BLaER1 treated with 17β-estradiol and CSF1 and Interleukin-3, amounts not matched to agents 10 nM and 100 nM (cell line): ENCODE data around the gene BEST2.

Source experiments
- H3K27ac ChIP-seq, 11 experiments: shearing (Covaris generic); formaldehyde crosslinking; 2 replicates each; pipeline ENCODE4 v1.8.1; 2022
- H3K27me3 ChIP-seq, 11 experiments: shearing (Covaris generic); formaldehyde crosslinking; 2 replicates each; pipeline ENCODE4 v1.8.1; 2022
- H3K36me3 ChIP-seq, 11 experiments: shearing (Covaris generic); formaldehyde crosslinking; 2 replicates each; pipeline ENCODE4 v1.8.1; 2022
- H3K4me1 ChIP-seq, 10 experiments: shearing (Covaris generic); formaldehyde crosslinking; 2 replicates each; pipeline ENCODE4 v1.8.1; 2022
- H3K4me2 ChIP-seq, 11 experiments: shearing (Covaris generic); formaldehyde crosslinking; 2 replicates each; pipeline ENCODE4 v1.8.1; 2022
- H3K4me3 ChIP-seq, 10 experiments: shearing (Covaris generic); formaldehyde crosslinking; 2 replicates each; pipeline ENCODE4 v1.8.1; 2022
- H3K9ac ChIP-seq, 11 experiments: shearing (Covaris generic); formaldehyde crosslinking; 2 replicates each; pipeline ENCODE4 v1.8.1; 2022
- H3K9me3 ChIP-seq, 11 experiments: shearing (Covaris generic); formaldehyde crosslinking; replicated peaks in 1 of 11; 2 replicates each; pipeline ENCODE4 v1.8.1; 2022
- H4K20me1 ChIP-seq, 11 experiments: shearing (Covaris generic); formaldehyde crosslinking; 2 replicates each; pipeline ENCODE4 v1.8.1; 2022
- Cebpa-rat ChIP-seq, 11 experiments: shearing (Covaris generic); IDR thresholded peaks; 2 replicates each; pipeline ENCODE4 v1.8.1; 2022

The BEST2 gene

GRCh38 chr19:12715102-12715501, 36.5 kb upstream of the BEST2 start:
- Histone ChIP-seq H3K9me3 (no peaks in the 10 kb centered on the region), H3K27ac (no peak overlapping the region), H3K4me3 (no peak overlapping the region), H4K20me1 (peaks cover 15 to 98% (median 94%) of the 10 kb centered on the region in 11 experiments; a peak in 21 of 22 replicates), H3K27me3 (no peaks in the 10 kb centered on the region), H3K9ac (peak overlapping the region in 1 of 11 experiments; percentile 19; a peak in 1 of 22 replicates), H3K4me2 (no peak overlapping the region), H3K36me3 (peaks cover 89 to 98% (median 97%) of the 10 kb centered on the region in 11 experiments), H3K4me1 (peaks cover 18 to 25% (median 21%) of the 10 kb centered on the region in 10 experiments)
- TF ChIP-seq Cebpa-rat (IDR thresholded peaks at IDR 0.05), result no peak

- no peak overlapping the region for H3K4me2 ChIP-seq
Measured at GRCh38 chr19:12715929-12716328, 35.7 kb upstream of the BEST2 start.

DNA sequence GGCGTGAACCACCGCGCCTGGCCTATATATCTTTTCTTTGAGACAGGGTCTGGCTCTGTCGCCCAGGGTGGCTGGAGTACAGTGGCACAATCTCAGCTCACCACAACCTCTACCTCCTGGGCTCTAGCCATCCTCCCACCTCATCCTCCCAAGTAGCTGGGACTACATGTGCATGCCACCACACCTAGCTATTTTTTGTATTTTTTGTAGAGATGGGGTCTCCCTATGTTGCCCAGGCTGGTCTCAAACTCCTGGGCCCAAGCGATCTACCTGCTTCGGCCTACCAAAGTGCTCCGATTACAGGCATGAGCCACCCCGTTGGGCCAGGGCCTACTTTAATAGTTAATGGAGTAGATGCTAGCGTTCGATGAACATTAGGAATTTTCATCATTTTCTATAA, 31.3 kb upstream of the BEST2 start:
- Histone ChIP-seq H3K27ac (peak overlapping the region in 10 of 11 experiments; percentile 90 to 99 (median 98); a peak in 18 of 22 replicates), H3K27me3 (no peaks in the 10 kb centered on the region), H3K4me1 (peaks cover 29 to 43% (median 37%) of the 10 kb centered on the region in 10 experiments), H3K4me2 (peak overlapping the region; percentile 94 to 100 (median 98)), H3K9me3 (no peaks in the 10 kb centered on the region), H3K4me3 (peak overlapping the region; percentile 71 to 90 (median 84)), H3K9ac (peak overlapping the region; percentile 95 to 100 (median 99)), H4K20me1 (peaks cover 11 to 67% (median 65%) of the 10 kb centered on the region in 11 experiments; a peak in 21 of 22 replicates), H3K36me3 (peaks cover 40 to 57% (median 54%) of the 10 kb centered on the region in 11 experiments)
- TF ChIP-seq Cebpa-rat (IDR thresholded peaks at IDR 0.05), result no peak

More at GRCh38 chr19:12715929-12716328, 35.7 kb upstream of the BEST2 start:
- Histone ChIP-seq H4K20me1 (peaks cover 15 to 98% (median 95%) of the 10 kb centered on the region in 11 experiments; a peak in 21 of 22 replicates), H3K9me3 (no peaks in the 10 kb centered on the region), H3K4me1 (peaks cover 24 to 31% (median 28%) of the 10 kb centered on the region in 10 experiments), H3K9ac (peak overlapping the region in 4 of 11 experiments; percentile 12 to 44 (median 22); a peak in 4 of 22 replicates), H3K4me3 (no peak overlapping the region), H3K27ac (no peak overlapping the region), H3K27me3 (no peaks in the 10 kb centered on the region), H3K36me3 (peaks cover 80 to 97% (median 94%) of the 10 kb centered on the region in 11 experiments)
- TF ChIP-seq Cebpa-rat (IDR thresholded peaks at IDR 0.05), result no peak

- Histone ChIP-seq H3K9ac (peak overlapping the region; percentile 95 to 100 (median 99)), H3K4me3 (peak overlapping the region; percentile 71 to 90 (median 84)), H3K36me3 (peaks cover 32 to 49% (median 46%) of the 10 kb centered on the region in 11 experiments), H3K9me3 (no peaks in the 10 kb centered on the region), H4K20me1 (peaks cover 6 to 60% (median 58%) of the 10 kb centered on the region in 11 experiments; a peak in 21 of 22 replicates), H3K4me2 (peak overlapping the region; percentile 94 to 100 (median 98)), H3K27ac (peak overlapping the region; percentile 90 to 99 (median 98)), H3K4me1 (peaks cover 29 to 43% (median 37%) of the 10 kb centered on the region in 10 experiments), H3K27me3 (no peaks in the 10 kb centered on the region)
- no peak for TF ChIP-seq Cebpa-rat (IDR thresholded peaks at IDR 0.05)
Measured at GRCh38 chr19:12720851-12721655, 30.5 kb upstream of the BEST2 start.

GRCh38 chr19:12721656-12722565, 29.7 kb upstream of the BEST2 start:
- Histone ChIP-seq H3K4me3 (peak overlapping the region; percentile 71 to 90 (median 84)), H3K9ac (peak overlapping the region; percentile 95 to 100 (median 99)), H3K36me3 (peaks cover 24 to 47% (median 40%) of the 10 kb centered on the region in 11 experiments), H4K20me1 (peaks cover 0 to 51% (median 49%) of the 10 kb centered on the region in 11 experiments; a peak in 21 of 22 replicates), H3K27me3 (no peaks in the 10 kb centered on the region), H3K4me1 (peaks cover 29 to 43% (median 37%) of the 10 kb centered on the region in 10 experiments), H3K9me3 (no peaks in the 10 kb centered on the region), H3K4me2 (peak overlapping the region; percentile 94 to 100 (median 98)), H3K27ac (peak overlapping the region; percentile 90 to 99 (median 98))
- no peak for TF ChIP-seq Cebpa-rat (IDR thresholded peaks at IDR 0.05)

DNA sequence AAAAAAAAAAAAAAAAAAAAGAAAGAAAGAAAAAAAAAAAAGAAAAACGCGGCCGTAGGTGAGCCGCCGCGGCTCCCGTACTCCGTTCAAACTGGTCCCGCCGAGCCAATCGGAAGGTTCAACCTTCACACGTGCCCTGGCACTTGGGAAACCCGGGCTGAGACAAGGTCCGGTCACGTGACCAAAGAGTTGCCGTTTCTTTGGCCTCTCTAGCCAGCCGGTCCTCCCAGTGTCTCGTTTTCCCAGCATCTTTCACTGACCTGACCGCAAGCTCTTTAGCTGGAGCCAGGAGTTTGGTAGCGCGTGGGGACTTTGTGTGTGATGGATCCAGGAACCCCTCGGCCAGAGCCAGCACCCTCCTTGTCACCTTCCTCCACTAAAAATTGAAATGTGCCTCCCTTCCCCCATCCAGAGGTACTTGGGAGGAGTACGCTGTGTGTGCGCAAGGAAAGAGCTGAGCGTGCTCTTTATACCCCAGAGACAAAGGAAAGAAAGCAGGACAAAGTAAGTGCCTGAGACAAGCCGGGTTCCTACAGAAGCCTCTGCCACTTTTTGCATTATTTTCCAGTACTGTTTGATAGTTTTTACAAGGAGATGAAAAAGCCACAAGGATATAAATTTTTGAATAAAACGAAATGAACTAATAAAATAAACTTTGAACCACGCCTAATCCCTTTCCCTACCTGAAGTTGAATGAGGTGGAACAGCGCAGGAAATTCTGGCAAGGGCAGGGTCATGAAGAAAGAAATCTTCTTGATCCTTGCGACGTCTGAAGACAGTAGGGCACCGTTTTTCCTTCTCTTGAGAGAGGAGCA, 28.8 kb upstream of the BEST2 start:
- Histone ChIP-seq H3K36me3 (peaks cover 19 to 47% (median 40%) of the 10 kb centered on the region in 11 experiments), H3K4me1 (peaks cover 29 to 43% (median 36%) of the 10 kb centered on the region in 10 experiments), H3K27me3 (no peaks in the 10 kb centered on the region), H3K4me3 (peak overlapping the region; percentile 71 to 90 (median 84)), H4K20me1 (peaks cover 0 to 48% (median 42%) of the 10 kb centered on the region in 11 experiments; a peak in 20 of 22 replicates), H3K27ac (peak overlapping the region; percentile 90 to 99 (median 98)), H3K9ac (peak overlapping the region; percentile 95 to 100 (median 99)), H3K9me3 (no peaks in the 10 kb centered on the region), H3K4me2 (peak overlapping the region; percentile 84 to 100 (median 94))
- TF ChIP-seq Cebpa-rat (IDR thresholded peaks at IDR 0.05), result no peak

DNA sequence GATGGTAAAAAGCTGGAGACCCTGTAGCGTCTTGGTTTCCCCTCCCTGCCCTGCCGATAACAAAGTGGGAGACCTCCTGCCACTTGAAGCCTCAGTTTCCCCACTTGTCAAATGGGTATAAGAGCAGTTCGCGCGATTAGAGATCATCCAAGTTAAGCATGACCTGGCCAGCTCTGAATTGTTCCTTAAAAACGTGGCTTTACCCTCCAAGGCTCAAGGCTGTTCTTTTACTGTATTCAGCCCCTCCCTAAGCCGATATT, 28.3 kb upstream of the BEST2 start:
- peak overlapping the region; percentile 18 to 99 (median 98); a peak in 21 of 22 replicates for H3K27ac ChIP-seq
- peaks cover 0 to 48% (median 37%) of the 10 kb centered on the region in 11 experiments; a peak in 20 of 22 replicates for H4K20me1 ChIP-seq
- peaks cover 27 to 41% (median 32%) of the 10 kb centered on the region in 10 experiments for H3K4me1 ChIP-seq
- H3K27me3 ChIP-seq, result no peaks in the 10 kb centered on the region
- H3K9ac ChIP-seq, result peak overlapping the region; percentile 77 to 99 (median 99)
- peak overlapping the region; percentile 71 to 90 (median 84) for H3K4me3 ChIP-seq
- TF ChIP-seq Cebpa-rat (IDR thresholded peaks at IDR 0.05), result no peak
- H3K36me3 ChIP-seq, result peaks cover 19 to 47% (median 40%) of the 10 kb centered on the region in 11 experiments
- H3K4me2 ChIP-seq, result peak overlapping the region; percentile 76 to 99 (median 91)
- H3K9me3 ChIP-seq, result no peaks in the 10 kb centered on the region
